Sigmoid colon (tissue), 4 donors: ENCODE results near the gene DRAXIN.

Experiments
- CTCF ChIP-seq, 4 experiments: fragments of 450-650 bp in 3 of 4; fragments of 200-600 bp in 1 of 4; IDR thresholded peaks; one replicate each; pipeline ENCODE4 v1.5.1; 2016 to 2019; ENCODE audit warnings: antibody characterized with exemption in 4 of 4, mild to moderate bottlenecking in 3 of 4, moderate library complexity in 2 of 4
- EP300 ChIP-seq, 4 donors: sonication (generic); formaldehyde crosslinking; IDR thresholded peaks; one replicate each; pipeline ENCODE4 v1.6.1; 2017; ENCODE audit warnings: antibody characterized with exemption in 4 of 4
- POLR2A ChIP-seq, 2 donors: fragments of 450-650 bp; IDR thresholded peaks; one replicate each; pipeline ENCODE4 v1.6.1; 2016; ENCODE audit warnings: antibody characterized with exemption in 2 of 2, mild to moderate bottlenecking in 2 of 2, moderate library complexity in 2 of 2
- POLR2AphosphoS5 ChIP-seq, 4 donors: sonication (generic); formaldehyde crosslinking; IDR thresholded peaks; one replicate each; pipeline ENCODE4 v1.6.1; 2017; ENCODE audit warnings: antibody characterized with exemption in 4 of 4

GRCh38 chr1:11733306-11733705 is 41.8 kb downstream of the DRAXIN start:
- TF ChIP-seq CTCF (IDR thresholded peaks at IDR 0.05) (no peak), POLR2AphosphoS5 (IDR thresholded peaks at IDR 0.05) (no peak), POLR2A (IDR thresholded peaks at IDR 0.05) (no peak), EP300 (IDR thresholded peaks at IDR 0.05) (no peak)
